Keratinocyte (primary cell): ENCODE data around the gene PLCL2.

Experiments
- CTCF ChIP-seq, 3 experiments: IDR thresholded peaks in 1 of 3; conservative IDR thresholded peaks in 1 of 3; optimal IDR thresholded peaks in 1 of 3; 2 replicates in 2 of 3; 3 replicates in 1 of 3; pipeline versions ENCODE3 to v1.5.1; 2011; ENCODE audit warnings: low read length in 3 of 3, mild to moderate bottlenecking in 3 of 3, moderate library complexity in 2 of 3, control low read depth in 1 of 3, inconsistent platforms in 1 of 3; ENCODE audit not compliant: insufficient read depth in 2 of 3; ENCODE audit errors: extremely low read depth in 1 of 3
- EZH2 ChIP-seq: IDR thresholded peaks from one replicate; pipeline ENCODE4 v1.6.1; 2012; ENCODE audit warnings: inconsistent platforms, mild to moderate bottlenecking, low read length, moderate library complexity

- TF ChIP-seq CTCF (optimal IDR thresholded peaks at IDR 0.05 in 1 of 3, IDR thresholded peaks at IDR 0.05 in 1 of 3, conservative IDR thresholded peaks at IDR 0.05 in 1 of 3; ENCODE audit: extremely low read depth in 1 of 3, insufficient read depth in 2 of 3, low read length in 3 of 3) = no peak
- TF ChIP-seq EZH2 = no peak
These were observed 192.3 kb downstream of the PLCL2 start for GRCh38 chr3:17076940-17077605.
